Stimulated activated CD8-positive, alpha-beta memory T cell treated with anti-CD3 and anti-CD28 coated beads, Interleukin-12 subunit alpha, Interleukin-12 subunit beta, amount 100 ng/mL, for 24 hours (primary cell): ENCODE data around the gene UBAC2.

Experiments
- DNase-seq: peaks from one replicate; pipeline ENCODE4 v3.0.0-alpha.2; 2020; ENCODE audit errors: extremely low read depth

UBAC2 gene

GRCh38 chr13:99200432-99201167 is at the start of gene UBAC2:
TSS of gene UBAC2 (plus strand) at chr13:99200854. CDS start at chr13:99200909, 55 bp downstream.
- DNase-seq: peak; percentile 92

DNA sequence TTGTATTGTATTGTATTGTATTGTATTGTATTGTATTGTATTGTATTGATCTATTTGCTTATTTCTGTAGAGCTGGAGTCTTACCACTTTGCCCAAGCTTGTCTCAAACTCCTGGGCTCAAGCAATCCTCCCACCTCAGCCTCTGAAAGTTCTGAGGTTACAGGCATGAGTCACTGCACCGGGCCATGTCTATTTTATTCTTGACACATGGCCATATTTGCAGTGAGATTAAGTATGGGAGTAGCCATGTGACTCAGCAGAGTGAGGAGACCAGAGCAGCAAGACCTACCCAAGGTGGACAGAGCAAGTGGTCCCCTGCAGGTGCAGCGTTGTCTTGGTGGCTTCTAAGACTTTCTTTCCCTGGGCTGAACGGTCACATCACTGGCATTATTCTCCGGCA is 49.1 kb upstream of the UBAC2 start:
- DNase-seq: no peak

- DNase-seq: no peak
Measured at GRCh38 chr13:99153219-99153618, 47.4 kb upstream of the UBAC2 start.

DNA sequence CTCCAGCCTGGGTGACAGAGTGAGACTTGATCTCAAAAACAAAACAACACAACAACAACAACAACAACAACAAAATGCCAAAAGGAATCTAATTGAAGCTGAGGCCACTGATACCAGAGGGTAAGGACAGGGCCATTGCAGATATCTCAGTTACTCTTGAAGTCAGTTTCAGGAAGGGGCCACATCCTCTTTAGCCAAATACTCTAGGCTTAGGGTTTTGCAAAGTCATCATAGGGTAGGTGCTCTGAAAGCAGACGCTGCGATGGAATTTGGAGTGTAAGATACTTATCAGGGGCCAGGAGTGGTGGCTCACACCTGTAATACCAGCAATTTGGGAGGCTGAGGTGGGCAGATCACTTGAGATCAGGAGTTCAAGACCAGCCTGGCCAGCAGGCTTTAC is 46.6 kb upstream of the UBAC2 start:
- no peak for DNase-seq

DNA sequence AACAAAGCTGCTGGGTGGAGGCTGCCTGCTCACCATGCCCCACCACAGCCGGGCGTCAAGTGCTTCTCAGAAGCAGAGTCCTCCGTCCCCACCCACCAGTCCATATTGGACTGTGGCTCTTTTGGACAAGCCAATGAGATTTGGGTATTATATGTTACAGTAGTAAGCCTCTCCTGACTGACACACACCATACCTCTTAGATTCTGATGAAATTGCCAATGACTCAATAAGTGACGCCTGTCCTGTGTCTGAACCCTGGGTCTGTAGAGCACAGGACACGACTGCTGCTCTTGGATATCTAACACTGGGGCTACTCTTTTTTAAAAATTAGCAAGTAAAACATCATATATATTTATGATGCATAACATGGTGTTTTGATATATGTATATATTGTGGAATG is 44.8 kb upstream of the UBAC2 start:
- DNase-seq: no peak

DNA sequence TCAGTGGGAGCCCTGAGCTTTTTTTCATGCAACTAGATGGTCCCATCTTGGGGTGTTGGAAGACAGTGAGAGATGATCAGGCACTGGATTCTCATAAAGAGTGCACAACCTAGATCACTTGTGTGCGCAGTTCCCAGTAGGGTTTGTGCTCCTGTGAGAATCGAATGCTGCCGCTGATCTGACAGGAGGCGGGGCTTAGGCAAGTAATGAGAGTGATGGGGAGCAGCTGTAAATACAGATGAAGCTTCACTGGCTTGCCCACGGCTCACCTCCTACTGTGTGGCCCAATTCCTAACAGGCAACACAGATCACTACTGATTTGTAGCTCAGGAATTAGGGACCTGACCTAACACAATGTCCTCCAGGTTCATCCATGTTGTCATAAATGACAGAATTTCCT is 43.6 kb upstream of the UBAC2 start:
- no peak for DNase-seq

DNA sequence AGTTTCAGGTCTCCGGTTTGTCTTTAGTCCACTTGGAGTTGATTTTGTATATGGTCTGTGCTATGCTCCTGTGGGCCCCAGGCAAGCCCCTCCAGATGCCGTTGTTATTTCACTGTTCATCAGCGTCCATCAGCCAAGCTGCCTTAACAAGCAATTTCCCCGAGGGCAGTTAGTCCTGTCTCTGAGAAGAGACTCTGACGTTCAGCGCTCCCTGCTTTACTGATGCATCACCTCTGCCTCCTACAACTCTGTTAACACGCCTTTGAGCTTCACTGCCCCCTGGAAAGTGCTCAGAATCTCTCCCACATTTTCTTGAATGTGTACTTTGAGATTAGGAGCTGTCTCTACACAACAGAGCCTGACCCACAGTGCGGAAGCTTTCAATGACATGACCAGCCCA is 41.8 kb upstream of the UBAC2 start:
- DNase-seq: no peak

- DNase-seq: no peak
Measured at GRCh38 chr13:99159331-99160061, 41.2 kb upstream of the UBAC2 start.

DNA sequence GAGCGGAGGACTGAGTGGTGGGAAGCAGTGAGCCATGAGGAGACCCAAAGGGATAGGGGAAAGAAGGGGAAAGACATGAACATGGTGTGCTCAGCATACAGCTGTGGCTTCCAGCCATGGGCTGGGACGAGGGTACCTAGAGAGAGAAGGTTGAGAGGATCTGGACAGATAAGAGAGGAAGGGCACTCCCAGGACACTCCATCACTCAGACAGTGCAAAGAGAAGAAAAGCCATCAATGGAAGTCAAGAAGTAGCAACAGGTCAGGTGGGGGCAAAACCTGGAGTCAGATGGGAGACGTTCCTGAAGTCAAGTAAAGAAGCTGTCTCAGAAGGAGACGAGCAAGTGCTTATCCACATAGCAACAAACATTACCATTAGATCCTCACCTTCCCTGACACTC is 40.2 kb upstream of the UBAC2 start:
- no peak for DNase-seq

- no peak for DNase-seq
Measured at GRCh38 chr13:99161512-99161911, 39.1 kb upstream of the UBAC2 start.

DNA sequence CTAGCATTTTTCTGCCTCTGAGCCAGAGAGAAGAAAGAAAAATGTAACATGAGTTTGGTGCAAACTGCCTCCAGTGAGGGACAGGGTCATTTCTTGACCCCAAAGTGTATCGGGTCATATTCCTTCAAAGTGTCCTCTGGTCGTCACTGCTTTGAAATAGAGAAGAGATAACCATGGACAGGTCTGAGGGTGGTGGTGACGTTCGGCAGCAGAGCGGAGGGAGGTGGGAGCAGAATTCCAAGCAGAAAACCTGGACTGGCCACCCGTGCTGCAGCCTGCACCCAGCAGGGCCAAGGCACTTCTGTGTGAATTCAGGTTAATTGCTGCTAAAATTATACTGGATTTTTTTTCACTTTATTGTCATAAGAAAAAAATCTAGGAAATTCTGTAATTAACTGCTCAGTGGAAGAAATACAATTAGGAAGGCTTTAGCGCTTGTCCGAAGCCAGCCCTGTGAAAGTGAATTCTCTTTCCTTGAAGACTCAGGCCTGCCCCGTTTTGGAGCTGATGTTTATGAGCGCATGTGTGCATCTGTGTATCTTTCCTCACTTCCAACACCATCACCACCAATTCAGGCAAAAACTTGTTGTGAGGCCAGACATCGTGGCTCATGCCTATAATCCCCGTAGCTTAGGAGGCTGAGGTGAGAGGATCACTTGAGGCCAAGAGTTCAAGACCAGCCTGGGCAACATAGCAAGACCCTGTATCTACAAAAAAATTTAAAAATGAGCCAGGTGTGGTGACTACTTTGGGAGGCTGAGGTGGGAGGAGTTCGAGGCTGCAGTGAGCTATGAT is 37.9 kb upstream of the UBAC2 start:
- no peak for DNase-seq

- DNase-seq: no peak
Measured at GRCh38 chr13:99164226-99164625, 36.4 kb upstream of the UBAC2 start.

DNA sequence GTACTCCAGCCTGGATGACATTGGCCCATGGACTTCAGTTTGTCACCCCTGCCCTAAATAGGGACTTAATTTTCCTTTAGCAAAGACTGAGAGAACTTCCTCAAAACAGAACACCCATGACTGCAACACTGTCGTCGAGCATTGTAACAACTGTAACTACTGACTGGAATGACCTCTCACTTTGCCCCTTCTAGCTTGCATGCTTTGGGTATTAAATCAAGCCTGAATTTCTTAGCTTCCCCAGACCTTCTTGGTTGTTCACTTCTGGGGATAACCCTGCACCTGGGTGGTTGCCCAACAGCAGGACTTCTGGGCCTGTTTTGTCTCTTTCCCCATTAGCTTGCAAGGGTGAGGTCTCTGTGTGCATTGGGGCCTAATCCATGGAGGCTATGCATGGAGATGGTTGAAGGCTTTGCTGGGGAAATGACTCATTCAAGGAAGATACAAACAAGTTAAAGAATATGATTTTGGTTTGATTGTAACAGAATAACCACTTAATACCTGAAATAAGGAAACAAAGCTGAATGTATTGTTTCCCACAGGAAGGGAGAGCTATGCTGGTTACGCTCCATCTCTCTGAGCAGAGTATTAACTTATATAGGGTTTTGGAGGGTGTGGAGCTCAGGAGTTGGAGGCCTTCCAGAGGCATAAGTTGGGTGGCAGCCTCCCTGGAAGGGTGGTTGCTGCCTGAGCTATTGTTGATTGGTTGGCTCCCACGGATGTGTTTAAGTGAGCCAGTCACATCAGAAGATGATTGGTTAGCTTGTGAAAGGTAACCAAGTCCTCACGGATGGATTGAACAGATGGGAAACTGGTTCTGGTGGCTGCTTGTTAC is 34.7 kb upstream of the UBAC2 start:
- no peak for DNase-seq

DNA sequence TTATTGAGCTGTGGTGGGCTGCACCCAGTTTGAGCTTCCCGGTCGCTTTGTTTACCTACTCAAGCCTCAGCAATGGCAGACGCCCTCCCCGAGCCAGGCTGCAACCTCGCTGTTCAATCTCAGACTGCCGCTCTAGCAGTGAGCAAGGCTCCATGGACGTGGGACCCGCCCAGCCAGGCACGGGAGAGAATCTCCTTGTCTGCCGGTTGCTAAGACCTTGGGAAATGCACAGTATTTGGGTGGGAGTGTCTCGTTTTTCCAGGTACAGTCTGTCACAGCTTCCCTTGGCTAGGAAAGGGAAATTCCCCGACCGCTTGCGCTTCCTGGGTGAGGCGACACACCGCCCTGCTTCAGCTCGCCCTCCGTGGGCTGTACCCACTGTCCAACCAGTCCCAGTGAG is 27.7 kb upstream of the UBAC2 start:
- no peak for DNase-seq

DNA sequence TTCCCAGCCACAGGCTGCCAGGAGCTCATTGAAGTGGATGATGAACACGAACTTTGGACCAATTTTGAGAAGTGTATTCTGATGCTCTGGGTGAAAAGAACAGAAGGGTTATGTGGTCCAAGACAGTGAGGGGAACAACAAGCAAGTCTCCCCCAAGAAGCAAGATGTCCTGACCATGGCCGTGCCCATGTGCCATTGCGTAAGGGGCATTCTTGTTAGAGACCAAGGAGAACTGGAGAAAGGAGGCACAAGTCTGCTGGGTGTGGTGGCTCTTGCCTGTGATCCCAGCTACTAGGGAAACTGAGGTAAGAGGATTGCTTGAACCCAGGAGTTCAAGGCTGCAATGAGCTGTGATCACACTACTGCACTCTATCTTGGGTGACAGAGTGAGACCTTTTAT is 27.0 kb upstream of the UBAC2 start:
- DNase-seq: no peak

DNA sequence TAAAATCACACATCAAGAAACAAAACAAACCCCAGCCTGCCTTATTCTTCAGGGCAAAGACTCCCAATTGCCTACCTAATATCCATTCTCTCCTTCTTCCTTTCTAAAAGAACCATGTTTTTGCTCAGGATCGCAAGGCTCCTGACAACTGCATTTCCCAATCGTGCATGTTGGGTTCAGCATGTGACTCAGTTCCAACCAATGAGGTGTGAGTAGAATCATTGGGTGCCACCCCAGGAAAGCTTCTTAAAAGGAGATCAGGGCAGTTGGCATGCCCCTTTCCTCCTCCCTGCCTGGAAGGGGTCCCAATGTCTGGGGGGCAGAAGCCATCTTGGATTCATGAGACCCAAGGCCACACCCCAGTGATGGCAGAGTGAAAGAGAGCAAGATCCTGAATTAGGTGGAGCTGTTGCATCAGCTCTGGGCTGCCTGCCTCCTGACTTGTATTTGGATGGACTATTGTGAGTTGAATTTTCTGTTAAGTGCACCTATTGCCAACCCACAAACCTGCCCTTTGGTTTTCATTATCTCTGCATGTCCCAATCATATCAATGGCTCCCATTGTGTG is 26.0 kb upstream of the UBAC2 start:
- DNase-seq: no peak

- peak; percentile 38 for DNase-seq
Measured at GRCh38 chr13:99176309-99177276, 24.1 kb upstream of the UBAC2 start.

- no peak for DNase-seq
Measured at GRCh38 chr13:99178636-99179035, 22.0 kb upstream of the UBAC2 start.

DNA sequence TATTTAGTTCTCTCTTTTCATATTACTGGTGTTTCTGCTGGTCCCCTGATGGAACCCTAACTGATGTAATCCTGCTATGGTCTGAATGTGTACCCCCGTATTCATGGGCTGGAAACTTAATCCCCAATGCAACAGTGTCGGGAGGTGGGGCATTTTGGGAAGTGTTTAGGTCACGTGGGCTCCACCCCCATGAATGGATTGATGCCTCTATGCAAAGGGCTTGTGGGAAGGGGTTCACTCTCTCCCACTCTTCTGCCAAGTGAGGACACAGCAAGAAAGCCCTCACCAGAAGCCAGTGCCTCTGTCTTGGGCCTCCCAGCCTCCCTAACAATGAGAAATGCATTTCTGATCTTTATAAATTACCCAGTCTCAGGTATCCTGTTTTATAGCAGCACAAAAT is 21.2 kb upstream of the UBAC2 start:
- DNase-seq: no peak

- DNase-seq: no peak
Measured at GRCh38 chr13:99182439-99182838, 18.2 kb upstream of the UBAC2 start.
